Activated T-cell treated with anti-CD3 and anti-CD28 coated beads, Interleukin-2, amount 50 U/mL, for 24 hours (primary cell): ENCODE data around the gene ATP11A.

ENCODE experiments used
- DNase-seq: peaks from one replicate; pipeline ENCODE4 v3.0.0-alpha.2; 2020
- H3K27ac Mint-ChIP-seq: 2 replicates; pipeline ENCODE4 v1.8.0; 2020; ENCODE audit warnings: mild to moderate bottlenecking, mixed read lengths
- H3K27me3 Mint-ChIP-seq: 2 replicates; pipeline ENCODE4 v1.8.0; 2020; ENCODE audit warnings: mixed read lengths
- H3K36me3 Mint-ChIP-seq: 2 replicates; pipeline ENCODE4 v1.8.0; 2020; ENCODE audit warnings: low read depth, mixed read lengths
- H3K4me1 Mint-ChIP-seq: 2 replicates; pipeline ENCODE4 v1.8.0; 2020; ENCODE audit warnings: low read depth, mixed read lengths
- H3K4me3 Mint-ChIP-seq: 2 replicates; pipeline ENCODE4 v1.8.0; 2020; ENCODE audit warnings: mild to moderate bottlenecking, moderate library complexity, mixed read lengths
- H3K9me3 Mint-ChIP-seq: 2 replicates; pipeline ENCODE4 v1.8.0; 2020; ENCODE audit warnings: mixed read lengths

Gene ATP11A

GRCh38 chr13:112926003-112926402 is 236.2 kb downstream of the ATP11A start:
- Mint-ChIP-seq H3K4me3 (no peak overlapping the region), H3K36me3 (no peaks in the 10 kb centered on the region), H3K4me1 (peaks cover 7% of the 10 kb centered on the region), H3K9me3 (no peaks in the 10 kb centered on the region), H3K27me3 (peaks cover 47% of the 10 kb centered on the region), H3K27ac (no peak overlapping the region)
- DNase-seq, result no peak

GRCh38 chr13:112926993-112927392 is 237.2 kb downstream of the ATP11A start:
- H3K9me3 Mint-ChIP-seq, result no peaks in the 10 kb centered on the region
- no peak for DNase-seq
- no peak overlapping the region for H3K27ac Mint-ChIP-seq
- peaks cover 57% of the 10 kb centered on the region for H3K27me3 Mint-ChIP-seq
- H3K4me1 Mint-ChIP-seq, result peaks cover 7% of the 10 kb centered on the region
- H3K4me3 Mint-ChIP-seq, result no peak overlapping the region
- H3K36me3 Mint-ChIP-seq, result no peaks in the 10 kb centered on the region

GRCh38 chr13:112928020-112928971 is 238.5 kb downstream of the ATP11A start:
- peaks cover 60% of the 10 kb centered on the region for H3K27me3 Mint-ChIP-seq
- no peaks in the 10 kb centered on the region for H3K36me3 Mint-ChIP-seq
- no peak overlapping the region for H3K27ac Mint-ChIP-seq
- no peak for DNase-seq
- peaks cover 7% of the 10 kb centered on the region for H3K4me1 Mint-ChIP-seq
- no peak overlapping the region for H3K4me3 Mint-ChIP-seq
- no peaks in the 10 kb centered on the region for H3K9me3 Mint-ChIP-seq

- Mint-ChIP-seq H3K27me3 (peaks cover 59% of the 10 kb centered on the region), H3K27ac (no peak overlapping the region), H3K4me3 (no peak overlapping the region), H3K36me3 (no peaks in the 10 kb centered on the region), H3K9me3 (no peaks in the 10 kb centered on the region), H3K4me1 (peaks cover 7% of the 10 kb centered on the region)
- DNase-seq, result no peak
These were observed 239.3 kb downstream of the ATP11A start for GRCh38 chr13:112928972-112929782.

GRCh38 chr13:112929783-112930055 is 239.9 kb downstream of the ATP11A start:
- peaks cover 7% of the 10 kb centered on the region for H3K4me1 Mint-ChIP-seq
- DNase-seq, result no peak
- peaks cover 60% of the 10 kb centered on the region for H3K27me3 Mint-ChIP-seq
- H3K9me3 Mint-ChIP-seq, result no peaks in the 10 kb centered on the region
- no peak overlapping the region for H3K27ac Mint-ChIP-seq
- no peak overlapping the region for H3K4me3 Mint-ChIP-seq
- H3K36me3 Mint-ChIP-seq, result no peaks in the 10 kb centered on the region

GRCh38 chr13:112930192-112930591 is 240.4 kb downstream of the ATP11A start:
- Mint-ChIP-seq H3K36me3 (no peaks in the 10 kb centered on the region), H3K27ac (no peak overlapping the region), H3K4me1 (peaks cover 7% of the 10 kb centered on the region), H3K27me3 (peaks cover 62% of the 10 kb centered on the region), H3K4me3 (no peak overlapping the region), H3K9me3 (no peaks in the 10 kb centered on the region)
- no peak for DNase-seq

GRCh38 chr13:112931028-112931934 is 241.4 kb downstream of the ATP11A start:
- no peak overlapping the region for H3K27ac Mint-ChIP-seq
- H3K9me3 Mint-ChIP-seq, result no peaks in the 10 kb centered on the region
- peaks cover 61% of the 10 kb centered on the region for H3K27me3 Mint-ChIP-seq
- no peak for DNase-seq
- peak overlapping the region; percentile 29 for H3K4me3 Mint-ChIP-seq
- peaks cover 7% of the 10 kb centered on the region for H3K4me1 Mint-ChIP-seq
- H3K36me3 Mint-ChIP-seq, result no peaks in the 10 kb centered on the region

GRCh38 chr13:112932971-112933370 is 243.1 kb downstream of the ATP11A start:
- Mint-ChIP-seq H3K4me3 (no peak overlapping the region), H3K27ac (no peak overlapping the region), H3K27me3 (peaks cover 54% of the 10 kb centered on the region), H3K36me3 (no peaks in the 10 kb centered on the region), H3K9me3 (no peaks in the 10 kb centered on the region), H3K4me1 (peaks cover 7% of the 10 kb centered on the region)
- DNase-seq, result no peak

GRCh38 chr13:112933649-112934048 is 243.8 kb downstream of the ATP11A start:
- H3K27ac Mint-ChIP-seq, result no peak overlapping the region
- no peak overlapping the region for H3K4me3 Mint-ChIP-seq
- no peaks in the 10 kb centered on the region for H3K9me3 Mint-ChIP-seq
- H3K36me3 Mint-ChIP-seq, result no peaks in the 10 kb centered on the region
- H3K4me1 Mint-ChIP-seq, result peaks cover 7% of the 10 kb centered on the region
- H3K27me3 Mint-ChIP-seq, result peaks cover 48% of the 10 kb centered on the region
- DNase-seq, result no peak

GRCh38 chr13:112934078-112934477 is 244.2 kb downstream of the ATP11A start:
- no peak for DNase-seq
- Mint-ChIP-seq H3K9me3 (no peaks in the 10 kb centered on the region), H3K4me1 (peaks cover 7% of the 10 kb centered on the region), H3K27me3 (peaks cover 44% of the 10 kb centered on the region), H3K4me3 (no peak overlapping the region), H3K27ac (no peak overlapping the region), H3K36me3 (no peaks in the 10 kb centered on the region)
